SK-N-SH treated with all-trans-retinoic acid at 6 μM for 48 hours (cell line): Measurements from ENCODE around the gene DNAH3.

Experiments
- ATAC-seq: fragments of 200-7000 bp; cut with Tn5 transposase; 3 replicates; pipeline ENCODE4 v1.9.1; 2020; ENCODE audit warnings: mild to moderate bottlenecking, moderate library complexity
- BACH2 ChIP-seq: fragments of 250-450 bp; sonication (Bioruptor Pico); IDR thresholded peaks from 2 replicates; pipeline ENCODE4 v1.9.0; 2021; ENCODE audit warnings: mild to moderate bottlenecking, borderline replicate concordance
- CSDC2 ChIP-seq: fragments of 250-450 bp; sonication (Bioruptor Pico); IDR thresholded peaks from 2 replicates; pipeline ENCODE4 v1.5.0; 2020; ENCODE audit warnings: mild to moderate bottlenecking, moderate library complexity
- CSRNP3 ChIP-seq: fragments of 250-450 bp; sonication (Bioruptor Pico); IDR thresholded peaks from 2 replicates; pipeline ENCODE4 v1.5.1; 2021; ENCODE audit warnings: mild to moderate bottlenecking, moderate library complexity
- ESRRG ChIP-seq: fragments of 250-450 bp; sonication (Bioruptor Pico); IDR thresholded peaks from 2 replicates; pipeline ENCODE4 v1.6.1; 2021; ENCODE audit warnings: mild to moderate bottlenecking
- GLIS3 ChIP-seq: fragments of 250-450 bp; sonication (Bioruptor Pico); IDR thresholded peaks from 2 replicates; pipeline ENCODE4 v1.5.0; 2020; ENCODE audit warnings: mild to moderate bottlenecking, moderate library complexity
- ISL1 ChIP-seq: fragments of 250-450 bp; sonication (Bioruptor Pico); IDR thresholded peaks from 2 replicates; pipeline ENCODE4 v2.1.2; 2022; ENCODE audit warnings: mild to moderate bottlenecking, moderate library complexity
- OSR1 ChIP-seq: fragments of 250-450 bp; sonication (Bioruptor Pico); IDR thresholded peaks from 2 replicates; pipeline ENCODE4 v1.8.0; 2022; ENCODE audit warnings: moderate library complexity, mild to moderate bottlenecking, inconsistent platforms
- PATZ1 ChIP-seq: fragments of 250-450 bp; sonication (Bioruptor Pico); IDR thresholded peaks from 2 replicates; pipeline ENCODE4 v1.8.0; 2020; ENCODE audit warnings: mild to moderate bottlenecking, moderate library complexity, borderline replicate concordance
- PPARA ChIP-seq: fragments of 250-450 bp; sonication (Bioruptor Pico); IDR thresholded peaks from 2 replicates; pipeline ENCODE4 v1.5.0; 2020; ENCODE audit warnings: mild to moderate bottlenecking, borderline replicate concordance
- SNAI2 ChIP-seq: fragments of 250-450 bp; sonication (Bioruptor Pico); IDR thresholded peaks from 2 replicates; pipeline ENCODE4 v1.5.0; 2020; ENCODE audit warnings: mild to moderate bottlenecking, moderate library complexity
- TOX ChIP-seq: fragments of 250-450 bp; sonication (Bioruptor Pico); IDR thresholded peaks from 2 replicates; pipeline ENCODE4 v1.8.0; 2021; ENCODE audit warnings: mild to moderate bottlenecking, moderate library complexity, borderline replicate concordance
- TSHZ2 ChIP-seq: fragments of 250-450 bp; sonication (Bioruptor Pico); IDR thresholded peaks from 2 replicates; pipeline ENCODE4 v1.5.0; 2020; ENCODE audit warnings: mild to moderate bottlenecking, moderate library complexity
- ZC3H10 ChIP-seq: fragments of 250-450 bp; sonication (Bioruptor Pico); IDR thresholded peaks from 2 replicates; pipeline ENCODE4 v1.5.1; 2021; ENCODE audit warnings: mild to moderate bottlenecking, moderate library complexity
- ZFP3 ChIP-seq: fragments of 250-450 bp; sonication (Bioruptor Pico); IDR thresholded peaks from 2 replicates; pipeline ENCODE4 v1.5.0; 2020; ENCODE audit warnings: mild to moderate bottlenecking, moderate library complexity
- ZFP30 ChIP-seq: fragments of 450-650 bp; formaldehyde crosslinking; IDR thresholded peaks from 2 replicates; pipeline ENCODE4 v1.5.0; 2022; ENCODE audit warnings: mild to moderate bottlenecking, moderate library complexity
- ZNF565 ChIP-seq: fragments of 450-650 bp; formaldehyde crosslinking; conservative IDR thresholded peaks from 2 replicates; pipeline ENCODE4 v1.5.0; 2020; ENCODE audit warnings: low read depth, mild to moderate bottlenecking, moderate library complexity
- ZNF70 ChIP-seq: fragments of 450-650 bp; formaldehyde crosslinking; IDR thresholded peaks from 2 replicates; pipeline ENCODE4 v1.5.0; 2020; ENCODE audit warnings: mild to moderate bottlenecking, moderate library complexity

DNAH3 gene

GRCh38 chr16:21078563-21078962, 72.1 kb downstream of the DNAH3 start (continued):
- no peak for TF ChIP-seq TSHZ2 (CRISPR knock-in tag)
- TF ChIP-seq CSDC2 = no peak

- TF ChIP-seq ZFP30 (CRISPR knock-in tag) (no peak), ZC3H10 (CRISPR knock-in tag) (peak; percentile 69; the same call in 1 of the 2 replicates), ZFP3 (CRISPR knock-in tag) (peak; percentile 87), OSR1 (peak; percentile 82; the same call in 1 of the 2 replicates), CSDC2 (peak; percentile 85)
- no peak for ATAC-seq
Observed at GRCh38 chr16:21076186-21076883, 74.3 kb downstream of the DNAH3 start.

- TF ChIP-seq PPARA = no peak
- no peak for ATAC-seq
Observed at GRCh38 chr16:21075252-21075651, 75.4 kb downstream of the DNAH3 start.

- ATAC-seq = no peak
- TF ChIP-seq TOX (CRISPR knock-in tag) (no peak), ZFP30 (CRISPR knock-in tag) (no peak), SNAI2 (CRISPR knock-in tag) (no peak), ZC3H10 (CRISPR knock-in tag) (no peak), ZNF565 (CRISPR knock-in tag) (no peak), CSRNP3 (CRISPR knock-in tag) (no peak), ESRRG (CRISPR knock-in tag) (no peak), PATZ1 (no peak), ISL1 (no peak), TSHZ2 (CRISPR knock-in tag) (no peak)
Observed at GRCh38 chr16:21072976-21073375, 77.7 kb downstream of the DNAH3 start.

- TF ChIP-seq ZNF70 (CRISPR knock-in tag) (no peak), SNAI2 (CRISPR knock-in tag) (no peak), GLIS3 (CRISPR knock-in tag) (no peak), PPARA (no peak), CSDC2 (no peak), ZFP3 (CRISPR knock-in tag) (no peak), PATZ1 (no peak), BACH2 (no peak), ZNF565 (CRISPR knock-in tag) (no peak), CSRNP3 (CRISPR knock-in tag) (no peak), OSR1 (no peak), ZC3H10 (CRISPR knock-in tag) (no peak), ZFP30 (CRISPR knock-in tag) (no peak)
- no peak for ATAC-seq
Observed at GRCh38 chr16:21071741-21072140, 78.9 kb downstream of the DNAH3 start.
